ENCODE data around the gene TCTN1.
A peak's percentile ranks its signal among the peaks of the same experiment; 100 is the strongest.
"Not testable (repeated sequence)": the region's sequence is repeated elsewhere in the genome, so short reads cannot be mapped to it uniquely, and the experiment has no call there.

Gene TCTN1

DNA sequence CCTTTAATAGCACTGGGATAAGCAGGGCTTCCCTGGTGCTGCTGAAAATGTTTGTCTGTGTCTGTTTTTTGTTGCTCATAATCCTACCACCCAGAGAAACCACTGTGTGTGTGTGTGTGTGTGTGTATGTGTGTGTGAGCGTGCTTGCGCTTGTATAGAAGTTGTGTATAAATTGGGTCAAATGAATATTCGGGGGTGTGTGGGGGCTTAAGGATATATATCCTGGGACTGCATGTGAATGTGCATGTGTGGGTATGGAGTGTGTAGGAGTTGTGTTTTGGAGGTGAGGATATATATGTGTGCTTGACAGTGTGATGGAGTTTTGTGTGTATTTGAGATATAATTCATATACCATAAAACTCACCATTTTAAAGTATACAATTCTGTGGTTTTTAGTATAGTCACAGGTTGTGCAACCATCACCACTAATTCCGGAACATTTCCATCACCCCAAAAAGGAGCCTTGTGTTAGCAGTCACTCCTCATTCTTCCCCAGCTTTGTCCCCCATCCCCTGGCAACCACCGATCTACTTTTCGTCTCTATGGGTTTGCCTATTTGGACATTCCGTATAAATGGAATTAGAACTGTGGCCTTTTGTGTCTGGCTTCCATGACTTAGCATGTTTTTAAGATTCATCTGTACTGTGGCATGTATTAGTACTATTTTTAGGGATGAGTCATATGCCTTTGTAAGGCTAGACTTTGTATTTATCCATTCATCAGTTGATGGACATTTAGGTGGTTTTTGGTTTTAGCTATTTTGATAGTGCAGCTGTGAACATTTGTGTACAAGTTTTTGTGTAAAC, 25.6 kb downstream of the TCTN1 start:
- DNase-seq (ENCODE audit: low spot score): peak; percentile 61

- no peak for DNase-seq (ENCODE audit: low spot score)
Measured at GRCh38 chr12:110640275-110641025, 26.5 kb downstream of the TCTN1 start.

DNA sequence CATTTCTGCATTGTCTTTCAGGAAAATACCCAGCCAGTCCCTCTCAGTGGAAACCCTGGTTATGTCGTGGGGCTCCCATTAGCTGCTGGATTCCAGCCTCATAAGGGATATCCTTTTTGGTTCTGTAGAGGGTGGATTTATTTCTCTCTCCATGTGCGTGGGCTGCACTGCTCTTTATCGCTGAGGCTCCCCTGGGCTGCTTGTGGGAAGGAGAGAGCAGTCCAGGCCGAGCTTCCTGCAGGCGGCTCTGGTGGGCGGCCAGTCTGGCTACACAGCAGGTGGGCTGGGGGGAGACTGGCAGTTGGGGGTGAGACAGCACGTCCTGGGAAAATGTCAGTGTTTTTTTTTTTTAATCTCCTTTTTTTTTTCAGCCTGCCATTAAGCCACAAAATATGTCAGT, 27.6 kb downstream of the TCTN1 start:
- DNase-seq (ENCODE audit: low spot score): no peak

DNA sequence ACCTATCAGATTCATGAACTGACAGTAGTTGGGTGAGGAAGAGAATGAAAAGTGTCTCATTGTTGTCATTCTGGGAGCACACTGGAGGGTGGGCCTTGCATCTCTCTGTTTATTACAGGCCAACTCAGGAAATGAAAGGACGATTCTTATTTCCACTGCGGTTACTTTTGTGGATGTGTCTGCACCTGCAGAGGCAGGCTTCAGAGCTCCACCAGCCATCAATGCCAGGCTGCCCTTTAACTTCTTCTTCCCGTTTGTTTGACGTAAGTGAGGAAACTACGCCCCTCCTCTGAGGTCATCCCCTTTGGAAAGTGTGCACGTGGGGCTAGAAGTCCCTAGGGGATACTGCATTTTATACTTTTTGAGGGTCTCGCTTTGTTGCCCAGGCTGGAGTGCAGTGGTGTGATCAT, 33.7 kb downstream of the TCTN1 start:
- DNase-seq (ENCODE audit: low spot score): no peak

DNA sequence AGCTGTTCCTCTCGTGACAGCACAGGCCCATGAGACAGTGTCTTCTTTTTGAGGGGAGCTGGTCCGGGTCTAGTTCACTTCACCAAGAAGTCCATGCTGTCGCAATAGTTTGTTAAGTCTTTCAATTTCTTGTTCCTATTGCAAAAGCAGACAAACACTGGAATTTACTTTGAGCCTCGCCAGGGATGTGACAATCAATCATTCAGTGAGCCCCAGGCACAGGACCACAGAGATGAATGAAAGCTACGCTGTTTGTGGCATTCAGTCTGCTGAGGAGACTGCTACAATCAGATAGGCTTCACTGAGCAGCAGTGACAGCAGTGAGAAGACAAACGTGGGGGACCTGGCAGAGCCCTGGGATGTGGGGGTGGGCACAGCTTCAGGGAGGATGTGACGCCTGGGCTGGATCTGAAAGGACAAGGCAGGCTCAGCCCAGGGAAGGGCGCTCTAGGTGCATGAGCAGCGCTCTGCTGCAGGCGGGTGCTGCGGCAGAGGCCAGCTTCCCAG, 35.5 kb downstream of the TCTN1 start:
- no peak for DNase-seq (ENCODE audit: low spot score)

GRCh38 chr12:110654238-110654637, 40.3 kb downstream of the TCTN1 start:
- DNase-seq (ENCODE audit: low spot score): not testable (repeated sequence)

GRCh38 chr12:110656071-110656655, 42.2 kb downstream of the TCTN1 start:
- DNase-seq (ENCODE audit: low spot score): no peak

DNA sequence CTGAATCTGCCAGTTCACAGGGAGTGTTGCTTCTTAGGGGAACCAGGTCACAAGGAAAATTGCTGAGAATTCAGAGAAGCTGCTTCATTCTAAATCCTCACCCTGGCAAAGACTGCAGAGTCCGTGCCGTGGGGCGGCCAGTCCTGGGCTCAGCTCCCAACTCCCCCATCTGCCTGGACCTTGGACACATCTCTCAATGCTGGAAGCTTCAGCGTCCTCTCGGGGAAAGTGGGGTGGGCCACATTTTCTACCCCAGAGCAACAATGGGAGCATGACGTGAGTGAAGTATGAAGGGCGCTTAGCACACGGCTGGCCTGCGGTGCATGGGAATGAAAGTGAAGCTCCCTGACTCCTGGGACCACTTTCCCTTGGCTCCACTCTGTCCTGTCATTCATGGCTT, 43.8 kb downstream of the TCTN1 start:
- no peak for DNase-seq (ENCODE audit: low spot score)

GRCh38 chr12:110658242-110658641, 44.3 kb downstream of the TCTN1 start:
- no peak for DNase-seq (ENCODE audit: low spot score)

DNA sequence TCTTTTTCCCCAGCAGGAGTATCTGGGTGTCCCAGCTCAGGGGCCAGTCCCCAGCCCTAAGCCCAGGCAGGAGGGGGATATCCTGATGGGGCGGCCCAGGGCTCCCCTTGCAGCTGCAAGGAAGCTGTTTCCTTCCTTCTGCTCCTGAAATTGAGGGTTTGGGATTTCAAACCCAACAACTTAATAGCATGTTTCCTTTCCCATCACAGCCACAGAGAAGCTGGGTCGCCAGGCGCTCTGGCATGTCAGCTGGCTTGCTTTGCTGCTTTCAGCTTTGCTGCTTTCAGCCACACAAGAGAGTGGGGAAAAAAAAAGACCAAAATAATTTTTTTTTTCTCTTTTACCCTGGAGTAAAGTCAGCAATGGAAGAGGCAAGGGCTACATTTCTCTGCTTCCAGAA, 44.9 kb downstream of the TCTN1 start:
- DNase-seq (ENCODE audit: low spot score): no peak

- no peak for DNase-seq (ENCODE audit: low spot score)
Measured at GRCh38 chr12:110661337-110661972, 47.5 kb downstream of the TCTN1 start.

DNA sequence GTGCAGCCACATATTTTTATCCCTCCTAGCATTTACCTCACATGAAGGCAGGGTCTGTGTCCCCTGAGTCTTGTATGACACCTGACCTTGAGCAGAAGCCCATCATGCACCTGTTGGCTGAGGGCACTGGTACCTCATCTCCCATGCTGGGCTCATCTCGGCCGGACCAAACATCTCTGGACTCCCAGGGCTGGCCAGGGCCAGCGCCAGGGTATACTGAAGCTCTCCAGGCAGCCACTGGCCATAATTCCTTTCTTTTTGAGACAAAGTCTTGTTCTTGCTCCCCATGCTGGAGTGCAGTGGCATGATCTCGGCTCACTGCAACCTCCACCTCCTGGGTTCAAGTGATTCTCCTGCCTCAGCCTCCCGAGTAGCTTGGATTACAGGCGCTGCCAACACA, 53.0 kb downstream of the TCTN1 start:
- no peak for DNase-seq (ENCODE audit: low spot score)

- no peak for DNase-seq (ENCODE audit: low spot score)
Measured at GRCh38 chr12:110667671-110668070, 53.7 kb downstream of the TCTN1 start.

- no peak for DNase-seq (ENCODE audit: low spot score)
Measured at GRCh38 chr12:110668480-110669192, 54.7 kb downstream of the TCTN1 start.

DNA sequence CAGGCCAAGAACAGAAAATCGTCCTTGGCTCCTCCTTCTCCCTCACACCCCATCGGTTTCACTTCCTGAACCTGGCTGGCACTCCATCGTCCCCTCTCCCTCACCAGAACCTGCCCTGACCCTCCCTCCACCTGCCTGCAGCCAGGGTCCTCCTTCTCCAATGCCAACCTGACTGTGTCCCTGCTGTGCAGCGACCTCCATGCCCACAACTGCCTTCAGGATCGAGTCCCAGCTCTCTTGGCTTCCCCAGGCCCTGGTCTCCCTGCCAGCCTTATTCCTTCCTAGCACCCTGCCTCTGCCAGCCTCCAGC, 55.2 kb downstream of the TCTN1 start:
- DNase-seq (ENCODE audit: low spot score): no peak

GRCh38 chr12:110670161-110670701, 56.3 kb downstream of the TCTN1 start:
- no peak for DNase-seq (ENCODE audit: low spot score)

DNA sequence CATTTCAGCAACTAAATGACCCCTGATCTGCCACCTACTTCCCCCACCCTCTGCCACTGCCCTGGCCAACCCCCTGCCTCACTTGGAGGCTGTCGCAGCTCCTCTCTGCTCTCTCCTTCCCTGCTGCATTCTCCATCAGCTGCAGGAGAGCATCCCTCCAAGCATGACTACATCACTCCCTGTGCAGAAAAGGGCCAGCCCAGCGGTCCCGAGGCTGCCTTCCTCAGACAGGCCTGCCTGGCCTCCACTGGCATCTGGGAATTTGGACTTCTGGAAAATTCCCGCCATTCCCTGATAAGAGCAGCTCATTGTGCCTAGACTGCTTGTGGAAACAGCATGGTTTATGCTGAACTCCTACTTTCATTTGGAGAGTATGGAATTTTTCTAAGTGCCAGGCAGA, 62.2 kb downstream of the TCTN1 start:
- DNase-seq (ENCODE audit: low spot score): no peak

- DNase-seq (ENCODE audit: low spot score): no peak
Measured at GRCh38 chr12:110677206-110677911, 63.4 kb downstream of the TCTN1 start.

GRCh38 chr12:110677982-110678381, 64.1 kb downstream of the TCTN1 start:
- DNase-seq (ENCODE audit: low spot score): no peak

DNA sequence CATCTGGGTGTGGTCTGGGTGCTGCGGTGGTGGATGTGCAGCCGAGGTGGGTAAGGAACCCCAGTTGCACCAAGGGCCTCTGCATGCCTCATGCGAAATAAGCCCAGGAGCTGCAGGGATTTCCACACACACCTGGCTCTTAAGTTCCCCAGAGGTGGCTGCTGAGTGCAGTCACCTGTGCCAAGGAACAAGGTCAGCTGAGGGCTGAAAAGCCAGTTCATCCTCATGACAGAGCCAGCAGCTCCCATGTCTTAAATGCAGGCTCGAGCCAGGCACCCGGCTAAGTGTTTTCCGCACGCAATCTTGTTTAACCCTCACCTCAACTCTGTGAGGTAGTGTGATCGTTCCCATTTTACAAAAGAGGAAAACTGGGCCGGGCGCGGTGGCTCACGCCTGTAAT, 65.3 kb downstream of the TCTN1 start:
- DNase-seq (ENCODE audit: low spot score): no peak

- DNase-seq (ENCODE audit: low spot score): no peak
Measured at GRCh38 chr12:110680032-110680431, 66.1 kb downstream of the TCTN1 start.
